Smooth muscle cell (in vitro differentiated cells): ENCODE results near the gene FGF18. TPM values are rescaled to one million over a fixed set of nuclear protein-coding genes. Genes with fewer than 3 reads are reported as not detected.

Source experiments
- DNase-seq: peaks from one replicate; lab custom pipeline; 2025; ENCODE audit not compliant: unreplicated experiment; lab: John Stamatoyannopoulos, UW
- H2AFZ ChIP-seq: fragments of 200-600 bp; sonication (generic); 2 replicates; pipeline ENCODE4 v1.6.0; 2016; ENCODE audit warnings: antibody characterized with exemption, low read depth, mild to moderate bottlenecking
- H3F3A ChIP-seq: fragments of 200-600 bp; sonication (generic); 2 replicates; pipeline ENCODE4 v1.6.0; 2017; ENCODE audit warnings: antibody characterized with exemption, low read depth
- H3K27ac ChIP-seq: fragments of 200-600 bp; sonication (generic); 2 replicates; pipeline ENCODE4 v1.5.1; 2016; ENCODE audit warnings: low read depth, mild to moderate bottlenecking
- H3K27me3 ChIP-seq: fragments of 200-600 bp; sonication (generic); 2 replicates; pipeline ENCODE4 v1.6.1; 2016; ENCODE audit warnings: low read depth, mild to moderate bottlenecking
- H3K36me3 ChIP-seq: fragments of 200-600 bp; sonication (generic); 2 replicates; pipeline ENCODE4 v1.5.1; 2016; ENCODE audit warnings: low read depth
- H3K4me1 ChIP-seq: fragments of 200-600 bp; sonication (generic); 2 replicates; pipeline ENCODE4 v1.5.1; 2016; ENCODE audit warnings: low read depth
- H3K4me2 ChIP-seq: fragments of 200-600 bp; sonication (generic); 2 replicates; pipeline ENCODE4 v1.6.0; 2016; ENCODE audit warnings: mild to moderate bottlenecking
- H3K4me3 ChIP-seq: fragments of 200-600 bp; sonication (generic); 2 replicates; pipeline ENCODE4 v1.5.1; 2016; ENCODE audit warnings: mild to moderate bottlenecking
- H3K79me2 ChIP-seq: fragments of 200-600 bp; sonication (generic); 2 replicates; pipeline ENCODE4 v1.6.0; 2016; ENCODE audit warnings: low read depth, mild to moderate bottlenecking
- H3K9ac ChIP-seq: fragments of 200-600 bp; sonication (generic); 2 replicates; pipeline ENCODE4 v1.6.0; 2016; ENCODE audit warnings: low read depth
- H3K9me3 ChIP-seq: fragments of 200-600 bp; sonication (generic); replicated peaks from 2 replicates; pipeline ENCODE4 v1.5.1; 2016; ENCODE audit warnings: low read depth
- H4K20me1 ChIP-seq: fragments of 200-600 bp; sonication (generic); 2 replicates; pipeline ENCODE4 v1.6.0; 2016; ENCODE audit warnings: low read depth
- WGBS: methylation state at CpG from one replicate; pipeline ENCODE4 v1.1.7; 2016; ENCODE audit warnings: low lambda C conversion rate; 5-methylcytosine and 5-hydroxymethylcytosine counted together
- polyA plus RNA-seq: library from polyadenylated mRNA; unstranded; fragments of >200 nt; fragmentation: Nextera tagmentation; extraction: Ambion mirVana; gene quantifications from 2 replicates; pipeline ENCODE4 v1.2.1, GENCODE V29; 2016
- total RNA-seq: library from RNA; depleted of rRNA; stranded (reverse); fragments of >200 nt; gene quantifications from 2 replicates; pipeline ENCODE4 v1.2.3, GENCODE V29; 2014
- TF ChIP-seq, protein P1 (sequence below): fragments of 200-600 bp; sonication (generic); IDR thresholded peaks from 2 replicates; pipeline ENCODE4 v1.5.1; 2017; ENCODE audit warnings: borderline replicate concordance, mild to moderate bottlenecking, antibody characterized with exemption; ENCODE audit not compliant: insufficient read depth, poor library complexity, severe bottlenecking

The FGF18 gene
- total and polyA plus RNA-seq, 2 experiments from 2014 or later = 0.21 TPM; not detected in 1

DNA sequence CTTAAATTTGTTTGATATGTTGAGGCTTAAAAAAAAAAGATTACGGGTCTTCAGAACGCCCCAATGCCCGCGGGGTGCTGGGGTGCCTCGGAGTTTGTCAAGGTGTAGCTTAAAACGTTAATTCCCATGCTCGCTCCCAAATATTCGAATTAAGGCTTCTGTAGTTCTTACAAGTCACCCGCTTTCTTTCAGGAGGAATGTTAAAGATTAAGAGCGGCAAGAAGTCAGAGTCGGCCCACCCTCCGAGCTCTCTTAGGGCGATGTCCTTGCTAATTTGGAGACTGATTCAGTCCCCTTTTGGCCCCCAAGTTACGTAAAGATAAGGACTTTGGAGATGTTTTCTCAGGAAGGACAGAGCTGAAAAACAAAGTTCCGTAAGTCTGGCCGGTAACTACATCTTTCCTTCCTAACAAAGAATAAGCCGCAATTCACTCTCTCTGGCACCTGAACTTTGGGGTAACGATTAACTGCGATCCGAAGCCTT is 32.5 kb upstream of the FGF18 start:
- peak overlapping the region; percentile 92 for H2AFZ ChIP-seq
- no peaks in the 10 kb centered on the region for H3K9me3 ChIP-seq
- peaks cover 3% of the 10 kb centered on the region for H3F3A ChIP-seq
- H3K27ac ChIP-seq = peak overlapping the region; percentile 67
- H3K4me2 ChIP-seq = peak overlapping the region; percentile 83
- H3K4me1 ChIP-seq = peaks cover 26% of the 10 kb centered on the region
- peak overlapping the region; percentile 76 for H3K4me3 ChIP-seq
- H4K20me1 ChIP-seq = peaks cover 41% of the 10 kb centered on the region
- 11% methylated on average over 20 of the region's 20 CpGs for WGBS
- DNase-seq = no peak
- TF ChIP-seq, protein P1, sequence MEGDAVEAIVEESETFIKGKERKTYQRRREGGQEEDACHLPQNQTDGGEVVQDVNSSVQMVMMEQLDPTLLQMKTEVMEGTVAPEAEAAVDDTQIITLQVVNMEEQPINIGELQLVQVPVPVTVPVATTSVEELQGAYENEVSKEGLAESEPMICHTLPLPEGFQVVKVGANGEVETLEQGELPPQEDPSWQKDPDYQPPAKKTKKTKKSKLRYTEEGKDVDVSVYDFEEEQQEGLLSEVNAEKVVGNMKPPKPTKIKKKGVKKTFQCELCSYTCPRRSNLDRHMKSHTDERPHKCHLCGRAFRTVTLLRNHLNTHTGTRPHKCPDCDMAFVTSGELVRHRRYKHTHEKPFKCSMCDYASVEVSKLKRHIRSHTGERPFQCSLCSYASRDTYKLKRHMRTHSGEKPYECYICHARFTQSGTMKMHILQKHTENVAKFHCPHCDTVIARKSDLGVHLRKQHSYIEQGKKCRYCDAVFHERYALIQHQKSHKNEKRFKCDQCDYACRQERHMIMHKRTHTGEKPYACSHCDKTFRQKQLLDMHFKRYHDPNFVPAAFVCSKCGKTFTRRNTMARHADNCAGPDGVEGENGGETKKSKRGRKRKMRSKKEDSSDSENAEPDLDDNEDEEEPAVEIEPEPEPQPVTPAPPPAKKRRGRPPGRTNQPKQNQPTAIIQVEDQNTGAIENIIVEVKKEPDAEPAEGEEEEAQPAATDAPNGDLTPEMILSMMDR = no peak
- H3K27me3 ChIP-seq = no peaks in the 10 kb centered on the region
- H3K36me3 ChIP-seq = no peaks in the 10 kb centered on the region
- H3K79me2 ChIP-seq = peaks cover 42% of the 10 kb centered on the region
- peak overlapping the region; percentile 79 for H3K9ac ChIP-seq

DNA sequence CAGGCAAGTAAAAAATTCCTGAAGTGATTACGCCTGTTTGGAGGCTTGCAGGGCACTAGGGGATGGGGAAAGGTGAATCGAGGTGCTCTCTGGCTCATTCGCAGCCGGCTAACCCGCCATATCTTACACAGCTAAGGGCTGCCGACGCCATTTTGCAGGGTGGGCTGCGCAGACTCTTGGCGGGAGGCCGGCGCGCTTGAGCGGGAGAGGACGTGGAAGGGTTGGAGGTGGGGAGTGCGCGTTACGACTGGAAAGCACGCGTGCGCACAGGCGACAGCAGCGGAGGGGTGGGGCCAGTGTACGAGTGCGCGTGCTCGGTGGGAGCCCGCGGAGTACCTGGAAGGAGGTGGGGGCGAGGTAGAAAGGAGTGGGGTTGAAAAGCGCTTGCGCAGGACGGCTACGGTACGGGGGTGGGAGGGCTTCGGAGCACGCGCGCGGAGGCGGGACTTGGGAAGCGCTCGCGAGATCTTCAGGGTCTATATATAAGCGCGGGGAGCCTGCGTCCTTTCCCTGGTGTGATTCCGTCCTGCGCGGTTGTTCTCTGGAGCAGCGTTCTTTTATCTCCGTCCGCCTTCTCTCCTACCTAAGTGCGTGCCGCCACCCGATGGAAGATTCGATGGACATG is 32.0 kb upstream of the FGF18 start, which contains the start of gene NPM1:
Gene NPM1, plus strand, starts transcription at position 505 of the 625 bp plus-strand sequence. Its CDS starts 100 bp downstream, at position 605.
- Histone ChIP-seq H4K20me1 (peaks cover 47% of the 10 kb centered on the region), H3K4me3 (peak within 1 kb of the TSS; percentile 76), H3K79me2 (peaks cover 48% of the 10 kb centered on the region), H3F3A (peaks cover 3% of the 10 kb centered on the region), H3K4me1 (peaks cover 26% of the 10 kb centered on the region), H3K27ac (peak within 1 kb of the TSS; percentile 91), H3K36me3 (no peaks in the 10 kb centered on the region), H3K9me3 (no peaks in the 10 kb centered on the region), H2AFZ (peak within 1 kb of the TSS; percentile 92), H3K9ac (peak within 1 kb of the TSS; percentile 89), H3K27me3 (no peaks in the 10 kb centered on the region), H3K4me2 (peak within 1 kb of the TSS; percentile 98)
- peak; percentile 93 for DNase-seq
- TF ChIP-seq, protein P1 = no peak
- under 1% methylated on average over 45 of the region's 56 CpGs for WGBS

DNA sequence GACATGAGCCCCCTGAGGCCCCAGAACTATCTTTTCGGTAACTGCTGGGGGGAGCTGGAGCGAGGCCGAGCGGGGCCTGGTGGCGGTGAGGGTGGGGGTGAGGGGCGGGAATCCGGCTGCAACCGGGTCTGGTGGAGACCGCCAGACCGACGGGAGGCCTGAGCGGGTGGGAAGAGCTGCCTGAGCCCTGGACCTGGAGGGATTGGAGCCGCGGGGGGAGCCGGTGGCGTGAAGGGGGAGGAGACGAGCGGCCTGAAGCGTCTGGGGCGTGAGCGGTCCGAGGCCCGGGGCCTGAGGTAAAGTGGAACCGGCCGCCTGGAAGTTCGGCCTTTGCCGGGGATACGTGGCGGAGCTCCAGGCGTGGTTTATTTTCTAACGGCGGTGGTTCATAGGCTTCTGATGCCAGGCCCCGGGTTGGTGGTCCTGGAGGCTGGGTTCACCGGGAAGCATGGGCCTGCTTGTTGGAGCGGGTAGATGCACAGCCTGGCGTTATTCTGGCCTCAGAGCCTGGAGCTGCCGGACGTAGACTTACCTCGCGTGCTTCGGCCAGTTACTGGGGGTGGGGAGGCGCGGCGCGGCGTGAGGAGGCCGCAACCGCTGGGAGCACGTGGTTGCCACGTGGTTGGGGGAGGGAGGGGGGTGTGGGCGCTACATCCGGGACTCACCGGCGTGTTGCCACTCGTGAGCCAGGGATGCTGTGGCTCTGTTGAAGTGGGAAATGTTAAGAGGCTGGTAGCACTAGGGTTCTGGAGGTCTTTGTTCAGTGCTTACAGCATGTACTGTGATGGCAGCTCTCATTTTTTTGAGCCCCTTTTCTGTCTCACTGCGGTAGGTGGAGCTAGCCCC is 31.3 kb upstream of the FGF18 start:
- TF ChIP-seq, protein P1 = no peak
- Histone ChIP-seq H3K79me2 (peaks cover 55% of the 10 kb centered on the region), H2AFZ (no peak overlapping the region), H3K27ac (peak overlapping the region; percentile 91), H3K4me1 (peaks cover 30% of the 10 kb centered on the region), H3K36me3 (peaks cover 6% of the 10 kb centered on the region), H4K20me1 (peaks cover 54% of the 10 kb centered on the region), H3K27me3 (no peaks in the 10 kb centered on the region), H3K4me3 (peak overlapping the region; percentile 76), H3F3A (peaks cover 3% of the 10 kb centered on the region), H3K9ac (peak overlapping the region; percentile 89), H3K9me3 (no peaks in the 10 kb centered on the region), H3K4me2 (peak overlapping the region; percentile 98)
- 1% methylated on average over 49 of the region's 56 CpGs for WGBS
- peak; percentile 52 for DNase-seq
